Choroid plexus epithelial cell (primary cell): ENCODE data around the gene HOXA5.

Experiments
- DNase-seq: peaks from one replicate; pipeline ENCODE4 v3.0.0-alpha.2; 2010; ENCODE audit warnings: low read depth
- H3K4me3 ChIP-seq: 2 replicates; pipeline ENCODE4 v1.5.1; 2011; ENCODE audit warnings: low read depth, mild to moderate bottlenecking, control low read depth, low read length, moderate library complexity
- TF ChIP-seq, protein P1 (sequence below): conservative IDR thresholded peaks from 2 replicates; pipeline ENCODE4 v1.5.1; 2011; ENCODE audit warnings: low read depth, mild to moderate bottlenecking, control low read depth, inconsistent platforms, low read length, moderate library complexity

HOXA5 gene

DNA sequence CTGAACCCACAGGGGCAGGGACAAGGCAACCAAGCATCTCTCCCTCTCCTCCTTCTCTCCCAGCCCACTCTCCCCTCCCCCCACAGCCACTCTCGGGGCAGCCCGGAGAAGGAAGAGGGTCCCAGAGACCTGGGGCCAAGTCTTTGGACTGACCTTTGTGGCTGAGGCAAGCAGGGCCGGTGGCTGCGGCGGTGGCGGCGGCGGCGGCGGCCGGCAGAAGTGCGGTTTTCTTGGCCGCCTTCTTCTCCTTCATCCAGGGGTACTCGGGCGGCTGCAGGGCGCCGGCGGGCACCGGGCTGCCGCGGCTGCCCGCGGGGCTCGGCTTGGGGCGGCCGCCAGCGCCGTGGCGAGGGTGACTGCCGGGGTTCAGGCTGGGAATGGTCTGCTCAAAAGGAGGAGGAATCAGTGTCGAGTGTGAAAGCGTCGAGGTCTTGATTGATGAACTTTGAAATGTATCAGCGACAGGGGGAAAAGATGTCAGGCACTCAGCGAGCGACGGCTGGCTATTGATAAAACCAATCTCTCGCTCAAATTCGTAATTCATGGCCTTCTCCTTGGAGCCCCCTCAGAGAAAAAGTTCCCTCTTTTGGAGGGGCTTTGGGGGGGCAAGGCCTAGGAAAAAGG, 41.4 kb downstream of the HOXA5 start:
- TF ChIP-seq, protein P1, sequence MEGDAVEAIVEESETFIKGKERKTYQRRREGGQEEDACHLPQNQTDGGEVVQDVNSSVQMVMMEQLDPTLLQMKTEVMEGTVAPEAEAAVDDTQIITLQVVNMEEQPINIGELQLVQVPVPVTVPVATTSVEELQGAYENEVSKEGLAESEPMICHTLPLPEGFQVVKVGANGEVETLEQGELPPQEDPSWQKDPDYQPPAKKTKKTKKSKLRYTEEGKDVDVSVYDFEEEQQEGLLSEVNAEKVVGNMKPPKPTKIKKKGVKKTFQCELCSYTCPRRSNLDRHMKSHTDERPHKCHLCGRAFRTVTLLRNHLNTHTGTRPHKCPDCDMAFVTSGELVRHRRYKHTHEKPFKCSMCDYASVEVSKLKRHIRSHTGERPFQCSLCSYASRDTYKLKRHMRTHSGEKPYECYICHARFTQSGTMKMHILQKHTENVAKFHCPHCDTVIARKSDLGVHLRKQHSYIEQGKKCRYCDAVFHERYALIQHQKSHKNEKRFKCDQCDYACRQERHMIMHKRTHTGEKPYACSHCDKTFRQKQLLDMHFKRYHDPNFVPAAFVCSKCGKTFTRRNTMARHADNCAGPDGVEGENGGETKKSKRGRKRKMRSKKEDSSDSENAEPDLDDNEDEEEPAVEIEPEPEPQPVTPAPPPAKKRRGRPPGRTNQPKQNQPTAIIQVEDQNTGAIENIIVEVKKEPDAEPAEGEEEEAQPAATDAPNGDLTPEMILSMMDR: no peak
- H3K4me3 ChIP-seq: no peak overlapping the region
- DNase-seq: no peak

DNA sequence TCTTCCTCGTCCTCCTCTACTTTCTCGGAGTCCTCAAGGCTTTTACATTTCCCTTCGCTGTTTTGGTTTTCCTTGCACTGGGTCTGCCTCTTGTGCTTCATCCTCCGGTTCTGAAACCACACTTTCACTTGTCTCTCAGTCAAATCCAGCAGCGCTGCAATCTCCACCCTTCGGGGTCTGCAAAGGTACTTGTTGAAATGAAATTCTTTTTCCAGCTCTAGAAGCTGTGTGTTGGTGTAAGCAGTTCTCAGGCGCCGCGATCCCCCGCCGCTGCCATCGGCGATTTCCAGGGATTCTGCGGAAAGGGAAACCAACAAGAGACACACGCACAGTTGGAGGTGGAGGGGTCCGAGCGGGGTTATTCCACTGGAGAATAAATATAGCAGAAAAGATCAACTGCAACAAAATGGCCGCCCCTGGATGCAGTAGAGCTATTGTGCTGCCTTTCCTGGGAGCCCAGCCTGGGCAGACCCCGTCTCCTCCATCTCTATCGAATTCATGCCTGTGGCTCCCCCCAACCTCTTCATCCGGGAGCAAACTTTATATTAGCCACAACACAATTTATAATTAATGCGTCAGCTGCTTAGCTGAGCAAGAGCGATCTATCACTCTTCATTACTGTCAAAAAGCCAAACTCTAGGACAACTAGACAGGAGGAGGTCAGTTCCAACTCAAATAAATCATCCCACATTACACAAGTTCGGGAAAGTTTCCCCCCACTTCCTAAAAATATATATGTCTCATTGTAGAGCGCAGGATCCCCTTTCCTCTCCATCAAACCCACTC, 42.1 kb downstream of the HOXA5 start:
- no peak for DNase-seq
- no peak overlapping the region for H3K4me3 ChIP-seq
- TF ChIP-seq, protein P1: no peak

DNA sequence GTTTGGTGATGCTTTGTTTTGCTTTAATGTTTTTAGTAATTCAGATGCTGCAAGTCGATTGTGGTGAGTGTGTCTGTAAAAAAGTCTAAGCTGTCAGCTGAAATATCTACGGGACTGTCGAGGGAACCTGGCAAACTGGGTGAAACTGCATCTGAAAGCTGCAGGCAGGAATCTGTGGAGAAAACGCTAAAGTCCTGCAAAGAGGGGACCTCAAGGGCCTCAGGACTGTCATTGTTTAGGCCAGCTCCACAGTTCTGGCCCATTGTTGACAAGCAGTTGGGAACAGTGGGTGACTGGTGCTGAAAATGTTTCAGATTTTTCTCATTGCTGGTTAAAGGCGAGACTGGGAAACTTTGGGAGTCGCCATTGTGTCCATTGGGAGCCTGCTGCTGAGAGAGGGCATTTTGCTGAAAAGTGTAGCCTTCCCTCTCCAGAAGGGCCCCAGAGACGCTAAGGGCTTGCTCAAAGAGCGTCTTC, 42.7 kb downstream of the HOXA5 start:
- TF ChIP-seq, protein P1: no peak
- DNase-seq: no peak
- no peak overlapping the region for H3K4me3 ChIP-seq

DNA sequence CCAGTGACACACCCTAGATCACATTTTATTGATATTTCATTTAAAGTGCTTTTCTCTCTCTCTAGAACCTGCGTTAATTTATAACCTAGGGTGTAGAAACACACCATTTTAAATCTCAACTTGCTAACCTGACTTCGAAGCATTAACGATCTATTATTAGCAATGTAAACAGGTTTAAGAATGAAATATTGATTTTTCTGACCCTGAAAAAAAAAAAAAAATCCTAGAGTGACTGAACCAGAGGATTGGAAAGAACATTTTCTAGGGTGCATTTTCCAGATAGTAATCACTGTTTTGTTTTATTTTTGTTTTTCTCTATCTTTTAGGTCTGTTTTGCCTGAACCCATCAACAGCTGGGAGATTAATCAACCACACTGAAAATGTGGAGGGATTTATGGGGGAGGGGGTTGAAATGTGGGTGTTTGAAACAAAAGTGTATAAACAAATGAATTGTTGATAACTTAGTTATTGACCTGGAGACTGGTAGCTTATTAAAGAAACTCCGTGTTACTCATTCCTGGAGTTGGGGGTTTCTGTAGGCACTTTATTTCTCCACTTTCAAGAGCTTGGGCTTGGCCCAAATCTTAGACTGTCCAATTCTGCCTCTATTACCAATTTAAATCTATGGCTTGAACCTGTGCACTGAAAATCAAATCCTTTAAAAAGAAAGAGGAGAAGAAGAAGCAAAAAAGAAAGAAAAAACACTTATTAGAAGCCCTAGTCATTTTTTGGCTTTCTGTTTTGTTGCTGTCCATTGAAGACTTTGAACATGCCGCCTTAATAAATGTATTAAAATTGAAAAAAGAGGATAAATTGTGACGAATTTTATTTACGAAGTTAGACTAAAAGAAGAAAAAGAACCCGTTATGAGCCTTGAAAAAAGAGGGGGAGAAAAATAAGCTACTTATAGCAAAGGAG, 43.8 kb downstream of the HOXA5 start:
- no peak overlapping the region for H3K4me3 ChIP-seq
- TF ChIP-seq, protein P1: no peak
- no peak for DNase-seq

DNA sequence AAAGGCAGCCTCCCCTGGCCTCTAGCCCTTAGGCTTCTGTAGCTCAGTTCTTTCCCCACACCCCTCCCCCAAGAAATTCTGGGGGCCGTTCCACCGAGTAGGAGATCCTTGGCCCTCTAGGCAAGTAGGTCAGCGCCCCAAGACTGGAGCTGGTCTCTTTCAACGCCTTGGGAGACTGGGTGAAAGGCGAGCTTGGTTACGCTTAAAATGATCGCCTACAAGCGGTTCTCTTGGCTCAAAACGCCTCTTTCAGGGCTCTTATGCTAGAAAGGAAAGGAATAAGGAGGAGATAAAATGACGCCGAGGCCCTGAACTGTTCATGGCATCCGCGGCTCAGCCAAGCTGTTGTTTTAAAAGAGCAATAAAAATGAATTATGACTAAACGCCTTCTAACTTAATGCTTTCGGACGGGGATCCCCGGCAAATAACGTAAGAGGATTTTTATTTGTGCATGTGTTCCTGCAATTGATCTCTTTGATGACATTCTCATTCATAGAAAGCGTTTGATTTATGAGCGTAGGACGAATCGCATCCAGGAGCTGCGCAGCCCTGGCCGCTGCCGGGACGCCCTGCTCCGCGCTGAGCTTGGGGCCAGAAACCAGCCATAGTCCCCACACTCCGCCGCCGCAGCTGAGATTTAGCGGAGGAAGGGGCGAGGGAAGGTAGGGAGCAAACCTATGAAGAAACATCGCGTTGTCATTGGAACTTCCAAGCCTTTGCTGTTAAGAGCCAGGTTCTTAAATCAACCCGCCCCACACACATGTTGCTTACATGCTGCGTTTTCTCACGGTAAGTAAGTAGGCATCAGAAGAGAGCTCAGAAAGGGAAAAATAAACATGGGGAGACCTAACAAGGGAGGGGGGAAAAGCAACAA, 44.7 kb downstream of the HOXA5 start:
- no peak for DNase-seq
- TF ChIP-seq, protein P1: no peak
- no peak overlapping the region for H3K4me3 ChIP-seq
